Nephron (organoid): ENCODE data around the gene EHBP1.
"Not testable (repeated sequence)": the region's sequence is repeated elsewhere in the genome, so short reads cannot be mapped to it uniquely, and the experiment has no call there.

ENCODE experiments used
- H3K27ac Mint-ChIP-seq, 3 experiments: 2 replicates each; pipeline ENCODE4 v1.8.0; 2020; ENCODE audit warnings: mixed read lengths in 3 of 3, mild to moderate bottlenecking in 2 of 3, moderate library complexity in 1 of 3
- H3K27me3 Mint-ChIP-seq: 2 replicates; pipeline ENCODE4 v1.8.0; 2021; ENCODE audit warnings: low read depth, mild to moderate bottlenecking, moderate library complexity, mixed read lengths
- H3K36me3 Mint-ChIP-seq: 2 replicates; pipeline ENCODE4 v1.8.0; 2020; ENCODE audit warnings: low read depth, mixed read lengths
- H3K4me1 Mint-ChIP-seq: 2 replicates; pipeline ENCODE4 v1.8.0; 2020; ENCODE audit warnings: mixed read lengths
- H3K4me3 Mint-ChIP-seq, 3 experiments: 2 replicates each; pipeline ENCODE4 v1.8.0; 2020; ENCODE audit warnings: mild to moderate bottlenecking in 3 of 3, mixed read lengths in 3 of 3, moderate library complexity in 2 of 3
- H3K9me3 Mint-ChIP-seq: 2 replicates; pipeline ENCODE4 v1.8.0; 2020; ENCODE audit warnings: mixed read lengths
- TF ChIP-seq, protein P1 (sequence below), 3 experiments: fragments of 200-600 bp; sonication (generic); IDR thresholded peaks; one replicate each; pipeline ENCODE4 v1.5.0; 2021; ENCODE audit warnings: antibody characterized with exemption in 3 of 3; ENCODE audit not compliant: unreplicated experiment in 3 of 3

Gene EHBP1

DNA sequence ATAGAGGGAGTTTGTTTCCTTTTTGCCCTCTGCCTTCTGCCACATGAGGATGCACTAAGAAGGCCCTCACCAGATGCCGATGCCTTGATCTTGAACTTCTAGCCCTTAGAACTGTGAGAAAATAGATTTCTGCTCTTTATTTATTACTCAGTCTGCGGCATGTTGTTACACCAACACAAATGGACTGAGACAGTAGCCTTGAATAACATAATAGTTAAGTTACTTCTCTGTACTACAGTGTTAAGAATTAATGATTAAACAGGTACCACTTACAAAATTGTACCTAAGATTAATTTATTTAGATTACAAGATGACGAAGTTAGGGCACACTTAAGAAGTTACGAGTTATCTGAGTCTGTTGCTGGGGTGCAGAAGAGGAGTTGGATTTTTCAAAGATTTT lies 42.4 kb downstream of the EHBP1 start:
- Mint-ChIP-seq H3K27ac (no peak overlapping the region), H3K4me1 (peaks cover 12% of the 10 kb centered on the region), H3K27me3 (no peaks in the 10 kb centered on the region), H3K4me3 (no peak overlapping the region), H3K36me3 (peaks cover 47% of the 10 kb centered on the region), H3K9me3 (peaks cover 29% of the 10 kb centered on the region)
- TF ChIP-seq, protein P1, sequence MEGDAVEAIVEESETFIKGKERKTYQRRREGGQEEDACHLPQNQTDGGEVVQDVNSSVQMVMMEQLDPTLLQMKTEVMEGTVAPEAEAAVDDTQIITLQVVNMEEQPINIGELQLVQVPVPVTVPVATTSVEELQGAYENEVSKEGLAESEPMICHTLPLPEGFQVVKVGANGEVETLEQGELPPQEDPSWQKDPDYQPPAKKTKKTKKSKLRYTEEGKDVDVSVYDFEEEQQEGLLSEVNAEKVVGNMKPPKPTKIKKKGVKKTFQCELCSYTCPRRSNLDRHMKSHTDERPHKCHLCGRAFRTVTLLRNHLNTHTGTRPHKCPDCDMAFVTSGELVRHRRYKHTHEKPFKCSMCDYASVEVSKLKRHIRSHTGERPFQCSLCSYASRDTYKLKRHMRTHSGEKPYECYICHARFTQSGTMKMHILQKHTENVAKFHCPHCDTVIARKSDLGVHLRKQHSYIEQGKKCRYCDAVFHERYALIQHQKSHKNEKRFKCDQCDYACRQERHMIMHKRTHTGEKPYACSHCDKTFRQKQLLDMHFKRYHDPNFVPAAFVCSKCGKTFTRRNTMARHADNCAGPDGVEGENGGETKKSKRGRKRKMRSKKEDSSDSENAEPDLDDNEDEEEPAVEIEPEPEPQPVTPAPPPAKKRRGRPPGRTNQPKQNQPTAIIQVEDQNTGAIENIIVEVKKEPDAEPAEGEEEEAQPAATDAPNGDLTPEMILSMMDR (IDR thresholded peaks at IDR 0.05; ENCODE audit: unreplicated experiment in 3 of 3), result no peak

DNA sequence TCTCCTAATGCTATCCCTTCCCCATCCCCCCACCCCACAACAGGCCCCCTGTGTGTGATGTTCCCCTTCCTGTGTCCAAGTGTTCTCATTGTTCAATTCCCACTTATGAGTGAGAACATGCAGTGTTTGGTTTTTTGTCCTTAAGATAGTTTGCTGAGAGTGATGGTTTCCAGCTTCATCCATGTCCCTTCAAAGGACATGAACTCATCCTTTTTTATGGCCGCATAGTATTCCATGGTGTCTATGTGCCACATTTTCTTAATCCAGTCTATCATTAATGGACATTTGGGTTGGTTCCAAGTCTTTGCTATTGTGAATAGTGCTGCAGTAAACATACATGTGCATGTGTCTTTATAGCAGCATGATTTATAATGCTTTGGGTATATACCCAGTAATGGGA lies 43.6 kb downstream of the EHBP1 start:
- Mint-ChIP-seq H3K36me3 (peaks cover 59% of the 10 kb centered on the region), H3K9me3 (peaks cover 39% of the 10 kb centered on the region)
- H3K4me3 Mint-ChIP-seq, H3K27me3 Mint-ChIP-seq, H3K27ac Mint-ChIP-seq, H3K4me1 Mint-ChIP-seq: not testable (repeated sequence)

DNA sequence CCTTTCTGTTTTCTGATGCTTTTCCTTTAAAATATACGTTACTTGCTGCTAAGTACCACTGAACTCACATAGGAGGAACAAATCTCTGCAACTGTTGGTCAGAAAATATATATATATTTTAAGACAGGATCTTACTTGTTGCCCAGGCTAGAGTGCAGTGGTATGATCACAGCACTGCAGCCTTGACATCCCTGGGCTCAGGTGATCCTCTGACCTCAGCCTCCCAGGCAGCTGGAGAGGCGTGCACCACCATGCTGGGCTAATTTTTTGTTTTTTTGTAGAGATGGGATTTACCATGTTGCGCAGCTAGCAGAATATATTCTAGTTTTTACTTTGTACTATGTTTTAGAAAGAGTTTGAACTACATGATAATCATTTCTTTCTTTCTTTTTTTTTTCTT lies 51.5 kb downstream of the EHBP1 start:
- Mint-ChIP-seq H3K27ac (no peak overlapping the region), H3K4me3 (no peak overlapping the region), H3K9me3 (peaks cover 27% of the 10 kb centered on the region), H3K27me3 (no peaks in the 10 kb centered on the region), H3K4me1 (no peaks in the 10 kb centered on the region), H3K36me3 (peaks cover 36% of the 10 kb centered on the region)
- TF ChIP-seq, protein P1 (IDR thresholded peaks at IDR 0.05; ENCODE audit: unreplicated experiment in 3 of 3), result no peak

DNA sequence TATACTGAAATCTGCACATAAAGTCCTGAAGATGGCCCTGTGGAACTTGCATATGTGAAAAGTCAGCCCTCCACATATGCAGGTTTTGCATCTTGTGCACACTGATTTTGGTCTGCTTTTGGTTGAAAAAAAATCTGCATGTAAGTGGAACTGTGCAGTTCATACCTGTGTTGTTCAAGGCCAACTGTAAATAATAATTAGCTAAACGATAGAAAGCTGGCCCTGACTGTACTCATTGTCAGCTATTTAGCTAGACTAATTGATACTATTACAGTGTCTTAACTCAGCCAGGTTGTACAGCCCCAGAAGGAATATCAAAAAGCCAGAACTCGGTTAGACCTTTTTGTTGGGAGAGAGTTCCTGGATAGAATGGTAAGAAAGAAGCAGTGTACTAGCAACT lies 54.5 kb downstream of the EHBP1 start:
- Mint-ChIP-seq H3K27me3 (no peaks in the 10 kb centered on the region), H3K4me1 (no peaks in the 10 kb centered on the region), H3K4me3 (no peak overlapping the region), H3K9me3 (peaks cover 4% of the 10 kb centered on the region), H3K27ac (no peak overlapping the region), H3K36me3 (peaks cover 9% of the 10 kb centered on the region)
- TF ChIP-seq, protein P1 (IDR thresholded peaks at IDR 0.05; ENCODE audit: unreplicated experiment in 3 of 3), result no peak

DNA sequence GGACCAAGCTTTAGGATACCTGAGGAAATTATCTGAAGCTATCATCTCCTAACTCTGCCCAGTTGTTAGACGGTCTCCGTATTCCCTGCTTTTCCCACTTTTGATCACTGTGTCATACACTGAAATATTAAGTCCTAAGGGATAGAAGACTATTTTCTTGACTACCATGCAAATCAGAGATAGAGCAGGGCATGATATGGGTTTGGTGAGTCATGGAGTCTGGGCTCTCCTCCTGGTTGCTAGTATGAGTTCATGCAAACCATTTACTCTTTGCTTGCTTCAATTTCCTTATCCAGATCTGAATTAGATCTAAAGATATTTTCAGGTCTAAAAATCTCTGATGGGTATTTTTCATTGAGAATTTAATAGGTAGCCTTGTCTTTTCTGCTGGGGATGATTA lies 55.0 kb downstream of the EHBP1 start:
- Mint-ChIP-seq H3K36me3 (peaks cover 3% of the 10 kb centered on the region), H3K4me1 (no peaks in the 10 kb centered on the region), H3K27me3 (no peaks in the 10 kb centered on the region), H3K27ac (no peak overlapping the region), H3K4me3 (no peak overlapping the region), H3K9me3 (no peaks in the 10 kb centered on the region)
- TF ChIP-seq, protein P1 (IDR thresholded peaks at IDR 0.05; ENCODE audit: unreplicated experiment in 3 of 3), result no peak

DNA sequence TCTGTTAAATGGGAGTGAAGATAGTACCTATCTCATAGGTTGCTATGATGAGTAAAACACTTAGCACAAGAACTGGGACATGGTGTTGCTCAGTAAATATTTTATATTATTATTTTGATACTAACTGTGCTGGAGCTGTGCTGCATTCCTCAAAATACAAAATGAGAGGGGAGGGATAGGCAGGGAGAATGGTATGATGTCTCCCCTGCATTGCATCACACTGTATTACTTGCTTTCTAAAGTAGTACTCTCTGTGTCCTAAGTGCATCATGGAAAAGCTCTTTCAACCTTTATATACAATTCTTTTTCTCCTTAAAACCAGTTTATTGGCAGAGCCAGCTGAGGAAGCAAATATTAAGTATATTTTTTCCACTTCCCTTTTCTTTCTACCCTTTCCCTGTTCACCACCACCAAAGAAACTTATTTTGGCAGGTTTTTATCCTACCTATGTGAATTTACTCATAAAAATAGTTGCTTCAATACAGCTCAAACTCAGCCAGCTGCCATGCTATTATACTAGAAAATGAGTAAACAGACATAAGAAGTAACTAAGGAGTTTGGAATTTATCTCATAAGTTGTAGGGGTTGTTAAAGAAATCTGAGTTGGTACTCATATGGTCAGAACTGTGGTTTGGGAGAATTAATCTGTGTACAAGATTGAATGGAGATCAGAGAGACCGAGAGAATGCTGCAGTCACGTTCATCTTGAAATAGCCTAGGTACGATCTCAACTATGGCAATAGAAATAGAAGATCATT lies 60.3 kb downstream of the EHBP1 start:
- Mint-ChIP-seq H3K9me3 (peaks cover 22% of the 10 kb centered on the region), H3K36me3 (peaks cover 37% of the 10 kb centered on the region), H3K4me3 (no peak overlapping the region), H3K27me3 (no peaks in the 10 kb centered on the region), H3K27ac (no peak overlapping the region), H3K4me1 (no peaks in the 10 kb centered on the region)
- TF ChIP-seq, protein P1 (IDR thresholded peaks at IDR 0.05; ENCODE audit: unreplicated experiment in 3 of 3), result no peak
